K562 (cell line): ENCODE data around the gene ITGAL. TPM values are rescaled to one million over a fixed set of nuclear protein-coding genes. Genes with fewer than 3 reads are reported as not detected.

Source experiments
- BHLHE40 ChIP-seq: IDR thresholded peaks from 2 replicates; pipeline ENCODE4 v1.6.1; 2011; ENCODE audit warnings: low read length, improper control_type of control experiment
- CTCF ChIP-seq, 3 experiments: IDR thresholded peaks in 2 of 3; conservative IDR thresholded peaks in 1 of 3; 2 replicates each; pipeline ENCODE4 v1.5.1; 2011 to 2012; ENCODE audit warnings: low read length in 3 of 3, mild to moderate bottlenecking in 3 of 3, control low read depth in 2 of 3, improper control_type of control experiment in 1 of 3, inconsistent platforms in 1 of 3, low read depth in 1 of 3, mixed read lengths in 1 of 3, moderate library complexity in 1 of 3; ENCODE audit not compliant: insufficient read depth in 2 of 3
- EGR1 ChIP-seq: fragments of 450-650 bp; conservative IDR thresholded peaks from 2 replicates; pipeline ENCODE4 v1.6.1; 2017; ENCODE audit warnings: mild to moderate bottlenecking
- FOSL1 ChIP-seq: fragments of 200-800 bp; sonication (Bioruptor generic); conservative IDR thresholded peaks from 2 replicates; pipeline ENCODE4 v1.6.1; 2016; ENCODE audit warnings: missing genetic modification characterization, missing compliant biosample characterization
- FUS ChIP-seq: fragments of 200-400 bp; formaldehyde crosslinking; optimal IDR thresholded peaks from 2 replicates; pipeline ENCODE3; 2017; ENCODE audit warnings: low read depth, low read length
- HDAC1 ChIP-seq, 2 experiments: fragments of 450-650 bp; IDR thresholded peaks; 2 replicates each; pipeline ENCODE4 v1.6.1; 2016 to 2017; ENCODE audit warnings: inconsistent platforms in 1 of 2, mild to moderate bottlenecking in 1 of 2, moderate library complexity in 1 of 2
- MAZ ChIP-seq, 2 experiments: fragments of 450-650 bp in 1 of 2; sonication (generic) in 1 of 2; formaldehyde crosslinking; IDR thresholded peaks in 1 of 2; conservative IDR thresholded peaks in 1 of 2; 2 replicates each; pipeline versions ENCODE4 v1.4.0 to v1.5.0; 2020; ENCODE audit warnings: mild to moderate bottlenecking in 1 of 2, missing genetic modification reagents in 1 of 2
- MYC ChIP-seq, 2 experiments: fragments of 250-450 bp in 1 of 2; sonication (Bioruptor Pico) in 1 of 2; IDR thresholded peaks; 2 replicates each; pipeline versions ENCODE4 v1.5.1 to v1.6.1; 2012 to 2021; ENCODE audit warnings: low read depth in 2 of 2, borderline replicate concordance in 1 of 2, improper control_type of control experiment in 1 of 2, low read length in 1 of 2, mild to moderate bottlenecking in 1 of 2, moderate library complexity in 1 of 2
- POLR2B ChIP-seq: fragments of 450-650 bp; IDR thresholded peaks from 2 replicates; pipeline ENCODE4 v1.6.1; 2018; ENCODE audit warnings: low read depth; ENCODE audit not compliant: partially characterized antibody
- RBM14 ChIP-seq: fragments of 200-400 bp; formaldehyde crosslinking; IDR thresholded peaks from 2 replicates; pipeline ENCODE4 v1.6.1; 2018; ENCODE audit warnings: low read depth, mild to moderate bottlenecking, low read length, moderate library complexity, borderline replicate concordance; ENCODE audit not compliant: insufficient read depth
- RBM39 ChIP-seq: fragments of 200-400 bp; formaldehyde crosslinking; optimal IDR thresholded peaks from 2 replicates; pipeline ENCODE3; 2018; ENCODE audit warnings: low read depth, low read length
- SAFB ChIP-seq: fragments of 200-400 bp; formaldehyde crosslinking; IDR thresholded peaks from 2 replicates; pipeline ENCODE4 v1.6.1; 2017; ENCODE audit warnings: low read depth, low read length, borderline replicate concordance
- TCF15 ChIP-seq: fragments of 250-450 bp; sonication (Bioruptor Pico); IDR thresholded peaks from 2 replicates; pipeline ENCODE4 v1.8.0; 2022; ENCODE audit warnings: moderate library complexity, mild to moderate bottlenecking, inconsistent platforms
- TCF7L2 ChIP-seq: fragments of 150-350 bp; IDR thresholded peaks from 2 replicates; pipeline ENCODE4 v1.6.1; 2016; ENCODE audit warnings: low read depth, mild to moderate bottlenecking, low read length, moderate library complexity
- VEZF1 ChIP-seq: fragments of 200-800 bp; sonication (Bioruptor generic); IDR thresholded peaks from 2 replicates; pipeline ENCODE4 v1.6.1; 2017; ENCODE audit warnings: missing genetic modification characterization, missing compliant biosample characterization
- ZFPM2 ChIP-seq: fragments of 250-450 bp; sonication (Bioruptor Pico); IDR thresholded peaks from 2 replicates; pipeline ENCODE4 v1.5.1; 2022; ENCODE audit warnings: mild to moderate bottlenecking
- ZNF232 ChIP-seq: sonication (generic); formaldehyde crosslinking; IDR thresholded peaks from 2 replicates; pipeline ENCODE4 v1.8.0; 2022; ENCODE audit warnings: mild to moderate bottlenecking, missing genetic modification reagents
- ZNF444 ChIP-seq: fragments of 250-450 bp; sonication (Bioruptor Pico); IDR thresholded peaks from 2 replicates; pipeline ENCODE4 v1.4.0; 2020; ENCODE audit warnings: mild to moderate bottlenecking, moderate library complexity
- polyA plus RNA-seq, 8 experiments: library from polyadenylated mRNA; depleted of rRNA in 4 of 8; stranded (reverse) in 5 of 8; unstranded in 3 of 8; fragments of >200 nt; fragmentation: Nextera tagmentation in 2 of 8; fragmentation: Illumina TruSeq in 1 of 8; extraction: Ambion mirVana in 2 of 8; extraction: Trizol in 1 of 8; gene quantifications; 2 replicates each; pipeline versions ENCODE4 v1.2.1 to v1.2.3, GENCODE V29; 2011 to 2014; ENCODE audit warnings: inconsistent platforms in 1 of 8, missing spikeins in 1 of 8
- total RNA-seq, 7 experiments: library from RNA; depleted of rRNA in 6 of 7; stranded (reverse); fragments of >200 nt in 6 of 7; fragmentation: Illumina TruSeq in 2 of 7; extraction: Trizol in 2 of 7; gene quantifications; 2 replicates each; pipeline versions ENCODE4 v1.2.1 to v1.2.3, GENCODE V29; 2011 to 2021; ENCODE audit warnings: low replicate concordance in 1 of 7

The ITGAL gene
- total and polyA plus RNA-seq, 9 of the 15 experiments (the other 6 are each of a cell fraction or from before 2014, with no cell fraction given) = 0.01 to 0.53 TPM; not detected in 7

- TF ChIP-seq MAZ (CRISPR knock-in tag; conservative IDR thresholded peaks at IDR 0.05 in 1 of 2, IDR thresholded peaks at IDR 0.05 in 1 of 2) (peak in 1 of 2 experiments; percentile 70; a peak in 1 of 4 replicates), EGR1 (peak; percentile 89), SAFB (peak; percentile 65; the same call in 1 of the 2 replicates), POLR2B (no peak), ZNF232 (no peak; the same call in none of the 2 replicates), BHLHE40 (no peak; the same call in 1 of the 2 replicates), ZFPM2 (CRISPR knock-in tag) (no peak), CTCF (IDR thresholded peaks at IDR 0.05 in 2 of 3, conservative IDR thresholded peaks at IDR 0.05 in 1 of 3; ENCODE audit: insufficient read depth in 2 of 3, low read depth in 1 of 3, low read length in 3 of 3) (peak in 1 of 3 experiments; percentile 6; a peak in 2 of 6 replicates), RBM39 (no peak), FOSL1 (tag) (no peak), MYC (IDR thresholded peaks at IDR 0.05; ENCODE audit: low read depth, low read length) (peak; percentile 78; the same call in 1 of the 2 replicates), MYC (CRISPR knock-in tag; IDR thresholded peaks at IDR 0.05; ENCODE audit: borderline replicate concordance, low read depth) (no peak), VEZF1 (CRISPR knock-in tag) (peak; percentile 91), TCF7L2 (no peak), FUS (no peak), TCF15 (CRISPR knock-in tag) (no peak), ZNF444 (CRISPR knock-in tag) (no peak), HDAC1 (IDR thresholded peaks at IDR 0.05) (no peak), RBM14 (no peak)
These were observed 62.0 kb downstream of the ITGAL start, which contains the start of gene ZNF747 (continued) for GRCh38 chr16:30534368-30535105.
